ENCODE results near the gene MAP2K5. TPM values are rescaled to one million over a fixed set of nuclear protein-coding genes. Genes with fewer than 3 reads are reported as not detected.
A peak's percentile ranks its signal among the peaks of the same experiment; 100 is the strongest.

Gene MAP2K5
- total and polyA plus RNA-seq, 10 of the 15 experiments (the other 5 are each of a cell fraction or from before 2014, with no cell fraction given): 1.3 to 19.4 (median 9.6) TPM

DNA sequence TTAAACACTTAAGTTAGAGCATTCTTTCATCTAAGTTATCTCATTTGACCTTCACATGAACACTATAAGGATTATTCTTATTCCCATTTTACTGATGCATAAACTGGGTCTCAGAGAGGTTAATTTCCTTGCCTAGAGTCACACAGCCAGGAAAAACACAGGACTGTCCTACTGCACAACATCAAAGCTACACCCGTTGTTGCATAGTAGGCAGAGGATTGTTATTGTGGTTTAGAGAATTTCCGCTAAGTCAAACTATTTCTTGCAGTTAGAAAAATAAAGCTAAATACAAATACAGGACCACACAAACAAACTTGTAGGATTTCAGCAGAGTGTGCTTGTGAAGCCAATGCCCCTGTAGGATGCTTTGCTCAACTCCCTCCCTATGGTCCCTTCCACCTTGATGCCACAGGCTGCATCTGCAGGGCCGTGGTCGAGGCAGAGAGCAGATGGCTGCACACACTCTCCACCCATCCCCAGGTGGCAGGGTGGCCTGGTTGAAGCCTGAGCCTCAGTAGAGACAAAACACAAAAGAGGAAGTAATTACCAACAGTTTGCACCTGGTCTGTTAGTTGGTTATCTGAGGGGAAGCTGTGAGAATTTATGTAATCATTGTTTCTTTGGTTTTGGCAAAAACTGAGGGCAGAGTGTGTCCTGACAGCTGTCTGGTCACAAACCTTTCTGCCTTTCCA lies 241.7 kb downstream of the MAP2K5 start (continued):
- TF ChIP-seq, protein P1, sequence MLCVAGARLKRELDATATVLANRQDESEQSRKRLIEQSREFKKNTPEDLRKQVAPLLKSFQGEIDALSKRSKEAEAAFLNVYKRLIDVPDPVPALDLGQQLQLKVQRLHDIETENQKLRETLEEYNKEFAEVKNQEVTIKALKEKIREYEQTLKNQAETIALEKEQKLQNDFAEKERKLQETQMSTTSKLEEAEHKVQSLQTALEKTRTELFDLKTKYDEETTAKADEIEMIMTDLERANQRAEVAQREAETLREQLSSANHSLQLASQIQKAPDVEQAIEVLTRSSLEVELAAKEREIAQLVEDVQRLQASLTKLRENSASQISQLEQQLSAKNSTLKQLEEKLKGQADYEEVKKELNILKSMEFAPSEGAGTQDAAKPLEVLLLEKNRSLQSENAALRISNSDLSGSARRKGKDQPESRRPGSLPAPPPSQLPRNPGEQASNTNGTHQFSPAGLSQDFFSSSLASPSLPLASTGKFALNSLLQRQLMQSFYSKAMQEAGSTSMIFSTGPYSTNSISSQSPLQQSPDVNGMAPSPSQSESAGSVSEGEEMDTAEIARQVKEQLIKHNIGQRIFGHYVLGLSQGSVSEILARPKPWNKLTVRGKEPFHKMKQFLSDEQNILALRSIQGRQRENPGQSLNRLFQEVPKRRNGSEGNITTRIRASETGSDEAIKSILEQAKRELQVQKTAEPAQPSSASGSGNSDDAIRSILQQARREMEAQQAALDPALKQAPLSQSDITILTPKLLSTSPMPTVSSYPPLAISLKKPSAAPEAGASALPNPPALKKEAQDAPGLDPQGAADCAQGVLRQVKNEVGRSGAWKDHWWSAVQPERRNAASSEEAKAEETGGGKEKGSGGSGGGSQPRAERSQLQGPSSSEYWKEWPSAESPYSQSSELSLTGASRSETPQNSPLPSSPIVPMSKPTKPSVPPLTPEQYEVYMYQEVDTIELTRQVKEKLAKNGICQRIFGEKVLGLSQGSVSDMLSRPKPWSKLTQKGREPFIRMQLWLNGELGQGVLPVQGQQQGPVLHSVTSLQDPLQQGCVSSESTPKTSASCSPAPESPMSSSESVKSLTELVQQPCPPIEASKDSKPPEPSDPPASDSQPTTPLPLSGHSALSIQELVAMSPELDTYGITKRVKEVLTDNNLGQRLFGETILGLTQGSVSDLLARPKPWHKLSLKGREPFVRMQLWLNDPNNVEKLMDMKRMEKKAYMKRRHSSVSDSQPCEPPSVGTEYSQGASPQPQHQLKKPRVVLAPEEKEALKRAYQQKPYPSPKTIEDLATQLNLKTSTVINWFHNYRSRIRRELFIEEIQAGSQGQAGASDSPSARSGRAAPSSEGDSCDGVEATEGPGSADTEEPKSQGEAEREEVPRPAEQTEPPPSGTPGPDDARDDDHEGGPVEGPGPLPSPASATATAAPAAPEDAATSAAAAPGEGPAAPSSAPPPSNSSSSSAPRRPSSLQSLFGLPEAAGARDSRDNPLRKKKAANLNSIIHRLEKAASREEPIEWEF (IDR thresholded peaks at IDR 0.05; ENCODE audit: insufficient replicate concordance, low read depth, low read length): no peak
- TF ChIP-seq, protein P2, sequence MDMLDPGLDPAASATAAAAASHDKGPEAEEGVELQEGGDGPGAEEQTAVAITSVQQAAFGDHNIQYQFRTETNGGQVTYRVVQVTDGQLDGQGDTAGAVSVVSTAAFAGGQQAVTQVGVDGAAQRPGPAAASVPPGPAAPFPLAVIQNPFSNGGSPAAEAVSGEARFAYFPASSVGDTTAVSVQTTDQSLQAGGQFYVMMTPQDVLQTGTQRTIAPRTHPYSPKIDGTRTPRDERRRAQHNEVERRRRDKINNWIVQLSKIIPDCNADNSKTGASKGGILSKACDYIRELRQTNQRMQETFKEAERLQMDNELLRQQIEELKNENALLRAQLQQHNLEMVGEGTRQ (IDR thresholded peaks at IDR 0.05; ENCODE audit: borderline replicate concordance, low read depth, low read length): no peak
- TF ChIP-seq GATAD2B (conservative IDR thresholded peaks at IDR 0.05; ENCODE audit: low read depth) (peak; percentile 59; the same call in 1 of the 2 replicates), STAT1 (conservative IDR thresholded peaks at IDR 0.05) (no peak), TBL1XR1 (IDR thresholded peaks at IDR 0.05; ENCODE audit: low read depth, low read length) (no peak), MTA3 (IDR thresholded peaks at IDR 0.05; ENCODE audit: borderline replicate concordance, low read length) (no peak), ZBED1 (IDR thresholded peaks at IDR 0.05; ENCODE audit: borderline replicate concordance) (no peak), PAX8 (IDR thresholded peaks at IDR 0.05) (no peak), SREBF1 (IDR thresholded peaks at IDR 0.05; ENCODE audit: low read length) (no peak), ATF7 (IDR thresholded peaks at IDR 0.05; ENCODE audit: low read depth) (peak; percentile 80), RCOR1 (conservative IDR thresholded peaks at IDR 0.05; ENCODE audit: low read depth, low read length) (0 out of 2 replicates have a peak, but pooled peaks have one; percentile 56), SIX5 (IDR thresholded peaks at IDR 0.05; ENCODE audit: low read depth, low read length, severe bottlenecking) (no peak), BMI1 (IDR thresholded peaks at IDR 0.05; ENCODE audit: borderline replicate concordance) (peak; percentile 58; the same call in 1 of the 2 replicates), TAF1 (IDR thresholded peaks at IDR 0.05; ENCODE audit: borderline replicate concordance, low read depth, low read length) (no peak), CEBPB (IDR thresholded peaks at IDR 0.05; ENCODE audit: borderline replicate concordance in 1 of 2, low read depth in 2 of 2, low read length in 2 of 2) (no peak), NFXL1 (IDR thresholded peaks at IDR 0.05; ENCODE audit: borderline replicate concordance) (no peak), NR2C1 (IDR thresholded peaks at IDR 0.05) (no peak)
- TF ChIP-seq, protein P3, sequence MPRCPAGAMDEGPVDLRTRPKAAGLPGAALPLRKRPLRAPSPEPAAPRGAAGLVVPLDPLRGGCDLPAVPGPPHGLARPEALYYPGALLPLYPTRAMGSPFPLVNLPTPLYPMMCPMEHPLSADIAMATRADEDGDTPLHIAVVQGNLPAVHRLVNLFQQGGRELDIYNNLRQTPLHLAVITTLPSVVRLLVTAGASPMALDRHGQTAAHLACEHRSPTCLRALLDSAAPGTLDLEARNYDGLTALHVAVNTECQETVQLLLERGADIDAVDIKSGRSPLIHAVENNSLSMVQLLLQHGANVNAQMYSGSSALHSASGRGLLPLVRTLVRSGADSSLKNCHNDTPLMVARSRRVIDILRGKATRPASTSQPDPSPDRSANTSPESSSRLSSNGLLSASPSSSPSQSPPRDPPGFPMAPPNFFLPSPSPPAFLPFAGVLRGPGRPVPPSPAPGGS (IDR thresholded peaks at IDR 0.05; ENCODE audit: borderline replicate concordance, insufficient read depth, low read depth, low read length, poor library complexity, severe bottlenecking): no peak
- TF ChIP-seq, protein P4, sequence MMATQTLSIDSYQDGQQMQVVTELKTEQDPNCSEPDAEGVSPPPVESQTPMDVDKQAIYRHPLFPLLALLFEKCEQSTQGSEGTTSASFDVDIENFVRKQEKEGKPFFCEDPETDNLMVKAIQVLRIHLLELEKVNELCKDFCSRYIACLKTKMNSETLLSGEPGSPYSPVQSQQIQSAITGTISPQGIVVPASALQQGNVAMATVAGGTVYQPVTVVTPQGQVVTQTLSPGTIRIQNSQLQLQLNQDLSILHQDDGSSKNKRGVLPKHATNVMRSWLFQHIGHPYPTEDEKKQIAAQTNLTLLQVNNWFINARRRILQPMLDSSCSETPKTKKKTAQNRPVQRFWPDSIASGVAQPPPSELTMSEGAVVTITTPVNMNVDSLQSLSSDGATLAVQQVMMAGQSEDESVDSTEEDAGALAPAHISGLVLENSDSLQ (IDR thresholded peaks at IDR 0.05): no peak

Measured in GM12878 (cell line).